Forelimb muscle (tissue), 1 donor: ENCODE results near the gene SMOC2. TPM values are rescaled to one million over a fixed set of nuclear protein-coding genes. Genes with fewer than 3 reads are reported as not detected.

ENCODE experiments used
- DNase-seq: peaks from one replicate; pipeline ENCODE4 v3.0.0-alpha.2; 2013; ENCODE audit warnings: low read depth
- polyA plus RNA-seq: library from polyadenylated mRNA; unstranded; fragments of 120-200 nt; gene quantifications from one replicate; pipeline ENCODE4 v1.2.1, GENCODE V29; 2013; ENCODE audit not compliant: insufficient read length

The SMOC2 gene
- polyA plus RNA-seq, 1 donor = 74.8 TPM

- DNase-seq = no peak
Measured at GRCh38 chr6:168415098-168415992, 25.6 kb upstream of the SMOC2 start.

GRCh38 chr6:168415993-168416530, 24.9 kb upstream of the SMOC2 start:
- no peak for DNase-seq

DNA sequence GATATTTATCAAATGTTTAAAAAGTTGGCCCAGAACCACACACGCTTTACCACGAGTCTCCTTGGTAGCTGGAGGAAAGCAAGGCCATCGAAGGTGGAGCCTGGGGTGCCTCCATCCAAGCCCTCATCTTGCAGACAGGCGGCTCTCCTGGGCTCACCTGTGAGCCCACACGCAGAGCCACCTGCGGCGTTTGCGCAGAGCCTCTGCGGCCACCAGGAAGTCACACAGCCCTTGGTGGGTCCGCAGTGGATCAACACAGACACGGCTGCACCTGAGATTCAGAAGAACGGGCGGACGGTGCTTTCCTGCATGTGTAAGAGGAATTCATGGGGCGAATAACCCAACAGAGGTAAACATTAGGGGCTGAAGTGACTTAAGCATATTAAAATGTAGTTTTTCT, 24.5 kb upstream of the SMOC2 start:
- DNase-seq = no peak

- no peak for DNase-seq
Measured at GRCh38 chr6:168417191-168417590, 23.8 kb upstream of the SMOC2 start.

DNA sequence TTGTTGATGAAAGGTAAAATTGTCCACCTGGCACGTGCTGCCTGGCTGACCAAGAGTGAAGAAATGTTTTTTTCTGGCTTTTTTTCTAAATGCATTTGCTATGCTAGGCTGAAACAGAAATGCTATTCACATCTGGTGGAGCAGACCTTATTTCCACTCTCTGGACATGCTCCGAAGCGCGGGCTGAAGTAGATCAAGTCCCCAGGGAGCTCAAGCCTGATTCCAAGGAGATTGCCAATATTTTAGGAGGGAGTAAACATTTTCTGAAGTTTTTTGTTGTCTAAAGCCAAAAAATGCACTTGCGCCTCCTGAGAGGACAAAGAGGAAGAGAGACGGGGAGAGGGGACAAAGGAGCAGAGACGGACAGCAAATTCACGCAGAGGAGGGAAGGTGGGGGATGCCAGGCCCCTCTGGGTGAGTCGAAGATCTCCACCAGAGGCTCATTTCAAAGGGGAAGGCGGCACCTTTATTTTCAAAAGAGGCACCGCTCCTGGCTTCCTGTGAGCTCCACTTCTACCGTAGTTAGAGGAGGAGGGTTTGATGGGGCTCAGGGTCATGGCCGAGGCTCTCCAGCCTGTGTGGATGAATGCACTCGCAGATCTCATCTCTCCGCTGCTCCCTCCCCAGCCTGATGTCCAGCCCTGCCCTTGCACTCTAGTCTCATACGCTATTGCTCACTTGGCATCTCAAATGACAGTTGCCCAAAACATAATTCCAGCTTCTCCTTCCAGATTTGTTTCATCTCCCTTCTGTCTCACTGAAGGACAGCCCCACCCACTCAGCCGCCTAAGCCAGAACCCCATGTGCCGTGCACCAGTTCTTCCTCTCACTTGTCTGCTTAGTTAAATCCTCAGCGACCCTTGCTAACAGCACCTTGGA, 23.1 kb upstream of the SMOC2 start:
- no peak for DNase-seq

DNA sequence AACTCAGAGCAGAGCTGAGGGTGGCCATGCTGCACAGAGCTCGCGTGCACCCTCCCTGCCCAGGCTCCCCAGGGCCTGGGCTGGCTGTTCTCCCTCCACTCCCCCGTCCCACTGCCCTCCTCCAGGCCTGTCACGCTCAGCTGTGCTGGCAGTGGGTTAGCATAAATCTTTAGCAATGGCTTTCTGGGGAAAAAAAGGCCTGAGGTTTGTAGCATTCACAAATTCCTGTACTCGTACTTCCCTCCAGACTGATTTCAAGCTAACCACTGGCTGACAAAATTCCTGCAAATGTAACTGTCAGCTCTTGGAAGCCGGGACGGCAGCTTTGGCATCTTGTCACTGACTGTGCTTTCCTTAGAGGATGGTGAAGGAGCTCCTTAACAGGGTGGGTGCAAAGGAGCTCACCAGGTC, 22.3 kb upstream of the SMOC2 start:
- DNase-seq = no peak

DNA sequence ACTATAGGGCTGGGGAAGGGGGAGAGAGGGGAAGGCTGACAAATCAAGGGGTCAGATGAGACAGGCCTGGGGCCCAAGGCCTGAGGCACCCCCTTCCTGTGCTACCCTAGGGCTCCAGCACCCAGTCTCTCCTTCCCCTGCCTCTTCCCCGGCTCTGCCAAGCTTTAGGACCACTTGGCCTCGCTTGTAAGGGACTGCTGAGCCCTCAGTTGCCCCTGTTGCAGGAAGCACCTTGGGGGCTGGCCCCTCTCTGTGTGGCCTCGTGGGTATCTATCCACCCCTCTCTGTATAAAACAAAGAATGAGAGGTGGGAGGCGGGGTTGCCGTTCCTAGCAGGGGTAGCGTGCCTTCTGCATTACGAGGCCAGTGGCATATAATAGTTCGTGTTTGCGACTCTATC, 21.4 kb upstream of the SMOC2 start:
- no peak for DNase-seq

GRCh38 chr6:168420084-168420483, 20.9 kb upstream of the SMOC2 start:
- DNase-seq = no peak

- no peak for DNase-seq
Measured at GRCh38 chr6:168420706-168421105, 20.3 kb upstream of the SMOC2 start.

- DNase-seq = no peak
Measured at GRCh38 chr6:168427184-168427583, 13.8 kb upstream of the SMOC2 start.

- no peak for DNase-seq
Measured at GRCh38 chr6:168428052-168428826, 12.7 kb upstream of the SMOC2 start.

DNA sequence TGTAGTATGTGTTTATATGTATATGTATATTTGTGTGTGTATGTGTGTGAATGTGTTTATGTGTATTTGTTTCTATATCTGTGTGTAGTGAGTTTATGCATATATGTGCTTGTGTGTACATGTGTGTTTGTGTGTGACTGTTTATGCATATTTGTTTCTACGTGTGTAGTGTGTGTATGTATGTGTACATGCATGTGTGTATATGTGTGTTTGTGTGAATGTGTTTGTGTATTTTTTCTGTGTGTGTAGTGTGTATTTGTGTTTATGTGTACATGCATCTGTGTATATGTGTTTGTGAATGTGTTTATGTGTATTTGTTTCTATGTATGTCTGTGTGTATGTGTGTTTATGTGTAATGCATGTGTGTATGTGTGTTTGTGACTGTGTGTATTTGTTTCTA, 12.1 kb upstream of the SMOC2 start:
- no peak for DNase-seq

DNA sequence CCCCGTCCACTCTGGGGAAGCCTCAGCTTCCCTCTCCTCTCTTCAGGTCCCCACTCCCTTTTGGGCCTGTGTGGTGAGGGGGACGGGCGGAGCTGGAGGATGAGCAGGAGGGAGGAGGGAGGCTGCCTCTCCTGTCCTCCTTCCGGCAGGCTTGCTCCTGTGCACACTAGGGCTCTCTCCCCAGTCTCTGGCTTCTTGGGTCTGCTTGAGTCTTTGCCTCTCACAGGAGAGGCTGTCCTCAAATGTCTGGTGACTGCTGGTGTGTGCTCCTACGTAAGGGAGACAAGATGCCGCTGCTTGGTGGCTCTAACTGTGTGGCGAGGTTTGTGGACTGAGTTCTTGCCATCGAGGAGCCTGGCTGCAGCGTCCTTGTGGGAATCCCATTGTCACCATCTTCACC, 8.8 kb upstream of the SMOC2 start:
- DNase-seq = no peak

- no peak for DNase-seq
Measured at GRCh38 chr6:168433898-168434297, 7.1 kb upstream of the SMOC2 start.

- no peak for DNase-seq
Measured at GRCh38 chr6:168434505-168434904, 6.5 kb upstream of the SMOC2 start.

DNA sequence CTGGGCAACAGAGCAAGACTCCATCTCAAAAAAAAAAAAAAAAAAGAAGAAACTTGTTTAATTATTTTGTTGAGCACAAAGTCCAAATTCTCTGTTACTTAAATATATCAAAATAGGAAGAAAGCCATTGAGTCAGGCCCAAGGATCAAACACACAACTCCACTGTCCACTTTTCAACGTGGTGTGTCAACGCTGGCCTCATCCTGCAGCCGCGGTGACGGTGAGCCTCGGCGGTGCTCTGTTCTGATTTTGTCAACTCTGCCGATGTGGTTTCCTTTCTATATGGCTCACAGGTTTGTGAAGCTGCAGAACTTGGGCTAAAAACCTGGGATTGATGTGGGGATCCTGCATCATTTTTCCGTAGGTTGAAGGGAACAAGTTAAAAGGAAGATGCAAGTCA, 3.2 kb upstream of the SMOC2 start:
- DNase-seq = no peak

GRCh38 chr6:168438783-168439520, 2.0 kb upstream of the SMOC2 start:
- peak; percentile 67 for DNase-seq

DNA sequence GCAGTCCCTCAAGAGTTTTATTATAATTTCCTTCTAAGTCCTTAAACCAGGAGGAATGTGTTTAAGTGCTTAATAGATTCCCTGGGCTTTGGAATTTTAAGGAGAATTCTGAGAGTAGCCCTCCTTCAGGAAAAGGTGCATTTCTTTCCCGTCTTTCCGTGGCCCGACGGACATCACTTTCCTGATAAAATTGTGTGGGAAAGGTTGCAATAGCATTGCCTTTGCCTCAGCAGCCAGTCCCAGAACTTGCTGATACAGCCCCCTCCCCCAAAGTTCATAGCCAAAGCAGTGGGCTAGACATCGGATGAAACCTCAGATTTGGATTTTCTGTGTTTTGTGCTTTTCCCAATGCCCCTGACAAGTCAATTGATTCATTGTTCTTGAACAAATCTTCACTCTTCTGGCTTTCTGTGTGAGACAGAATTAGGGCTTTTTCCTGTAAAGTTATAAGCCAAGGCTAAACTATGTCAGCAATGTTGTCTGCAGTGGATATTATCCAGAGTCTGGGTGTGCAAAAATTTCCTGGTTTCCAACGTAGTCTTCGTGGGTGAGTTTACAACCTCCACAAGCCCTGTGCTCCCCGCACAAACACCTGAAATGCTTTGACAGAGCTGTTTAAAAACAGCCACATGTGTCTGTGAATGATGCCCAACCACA, 1.1 kb upstream of the SMOC2 start:
- no peak for DNase-seq

GRCh38 chr6:168441434-168442391, 729 bp downstream of the SMOC2 start:
- DNase-seq = no peak
